GM10847 (cell line): ENCODE measurements around the gene MEX3B.

Experiments used
- POLR2A ChIP-seq: IDR thresholded peaks from 2 replicates; pipeline ENCODE4 v1.6.1; 2011; ENCODE audit not compliant: insufficient read length; ENCODE audit errors: extremely low read depth

Gene MEX3B

DNA sequence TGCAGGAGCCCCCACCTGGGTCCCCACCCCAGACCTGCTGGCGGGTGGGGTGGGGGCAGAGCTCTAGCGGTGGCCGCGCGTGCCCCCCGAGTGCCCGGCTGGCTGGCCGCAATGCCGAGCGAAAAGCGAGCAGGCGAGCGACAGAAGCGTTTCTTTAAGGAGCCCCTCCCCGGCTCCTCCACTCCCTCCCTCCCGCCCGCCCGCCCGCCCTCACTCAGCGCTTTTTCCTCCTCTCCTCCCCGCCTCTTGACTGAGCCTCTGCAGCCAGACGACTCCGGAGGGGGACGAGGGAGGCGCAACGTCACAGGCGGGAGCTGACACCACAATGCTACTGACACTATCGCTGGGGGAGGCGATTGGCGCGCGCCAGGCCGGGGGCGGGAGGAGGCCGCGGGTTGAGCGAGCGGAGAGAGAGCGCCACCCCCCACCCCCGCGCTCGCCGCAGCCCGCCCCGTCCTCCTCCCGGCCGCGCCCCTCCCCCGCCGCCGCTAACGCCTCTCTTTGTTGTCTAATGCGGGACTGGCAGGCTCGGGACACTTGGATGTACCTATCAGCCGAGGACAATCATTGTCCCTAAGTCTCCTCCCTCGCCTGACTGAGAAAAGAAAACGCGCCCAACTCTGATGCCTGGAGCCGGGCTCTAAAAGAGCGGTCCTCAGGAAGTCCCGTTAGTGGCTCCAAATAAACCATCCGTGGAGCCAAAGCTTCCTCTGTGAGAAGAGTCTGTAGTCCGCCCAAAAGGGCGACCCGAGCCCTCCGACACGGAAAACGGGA lies at the start of gene MEX3B:
Gene MEX3B (minus strand): TSS at position 127 of the 774 bp plus-strand sequence. CDS start 313 bp downstream, outside the sequence.
- TF ChIP-seq POLR2A, result no peak

- TF ChIP-seq POLR2A, result no peak
Measured at GRCh38 chr15:82093774-82094211, 48.0 kb upstream of the MEX3B start.

GRCh38 chr15:82093325-82093724 lies 47.5 kb upstream of the MEX3B start:
- TF ChIP-seq POLR2A, result no peak

- TF ChIP-seq POLR2A, result no peak
Measured at GRCh38 chr15:82091636-82092140, 45.9 kb upstream of the MEX3B start.

GRCh38 chr15:82086243-82086995 lies 40.6 kb upstream of the MEX3B start:
- TF ChIP-seq POLR2A, result no peak

DNA sequence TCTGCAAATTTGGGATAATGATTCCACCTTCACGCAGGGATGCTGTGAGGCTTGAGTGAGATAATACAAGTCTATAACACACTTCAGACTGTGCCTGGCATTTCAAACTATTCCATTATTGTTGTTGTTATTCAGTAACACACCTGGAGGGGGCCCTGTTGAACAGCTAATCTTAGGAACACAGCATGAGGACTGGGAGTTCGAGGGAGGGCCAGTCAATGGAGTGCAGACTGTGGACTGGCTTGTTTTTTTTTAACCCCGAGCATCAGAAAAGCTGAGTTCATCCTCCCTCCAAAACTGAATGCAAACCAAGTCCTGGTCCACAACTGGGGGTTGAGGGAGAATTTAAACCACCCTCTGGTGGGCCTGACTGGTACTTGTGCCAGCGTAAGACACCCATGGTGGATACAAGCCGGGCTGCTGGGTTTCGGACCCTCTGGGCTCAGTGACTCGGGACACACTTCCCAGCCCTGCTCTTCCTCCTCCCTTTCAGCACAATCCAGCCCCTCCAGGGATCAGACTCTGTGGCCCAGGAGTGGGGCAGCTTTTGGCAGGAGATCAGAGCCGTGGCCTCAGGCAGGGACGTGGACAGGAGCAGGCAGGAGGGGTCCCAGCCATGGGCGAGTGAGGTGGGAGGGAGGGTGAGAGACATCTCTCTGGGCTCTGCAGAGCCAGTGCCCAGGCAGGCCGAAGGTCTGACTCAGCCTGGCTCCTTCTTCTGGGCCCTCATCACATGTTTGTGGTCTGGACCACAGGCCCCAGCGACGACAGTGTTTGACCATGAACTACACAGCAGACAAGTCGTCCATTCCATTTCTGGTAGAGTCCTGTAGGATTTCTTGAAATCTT lies 36.3 kb upstream of the MEX3B start:
- no peak for TF ChIP-seq POLR2A

DNA sequence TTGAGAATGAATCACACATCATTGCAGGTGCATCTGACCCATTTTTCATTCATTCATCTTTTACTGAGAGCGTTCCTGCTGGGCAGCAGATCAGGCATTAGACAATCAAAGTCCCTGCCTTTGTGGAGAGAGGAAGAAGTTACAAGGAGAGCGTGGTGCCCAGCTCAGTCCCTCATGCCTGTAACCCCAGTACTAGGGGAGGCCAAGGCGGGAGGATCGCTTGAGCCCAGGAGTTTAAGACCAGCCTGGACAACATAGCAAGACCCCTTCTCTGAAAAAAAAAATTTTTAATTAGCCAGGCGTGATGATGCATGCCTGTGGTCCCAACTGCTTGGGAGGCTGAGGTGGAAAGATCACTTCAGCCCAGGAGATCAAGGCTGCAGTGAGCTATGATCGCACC lies 35.0 kb upstream of the MEX3B start:
- TF ChIP-seq POLR2A, result no peak

DNA sequence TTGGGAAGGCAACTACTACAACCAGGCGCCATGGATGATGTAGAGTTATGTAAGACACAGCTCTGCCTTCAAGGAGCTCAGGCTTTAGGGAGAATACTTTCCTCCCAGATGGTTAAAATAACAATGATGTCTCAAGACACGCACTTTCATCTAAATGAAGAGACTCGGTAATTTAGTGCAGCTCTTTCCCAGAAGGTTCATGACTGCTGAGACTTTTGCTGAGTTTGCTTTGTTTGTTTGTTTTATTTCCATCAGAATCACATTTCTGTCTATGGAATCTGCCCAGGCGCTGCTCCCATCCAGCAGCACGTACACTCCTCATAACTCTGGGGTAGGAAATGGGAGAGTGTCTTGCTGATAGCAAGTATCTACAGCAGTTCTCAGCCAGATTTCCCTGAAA lies 33.9 kb upstream of the MEX3B start:
- no peak for TF ChIP-seq POLR2A

GRCh38 chr15:82074610-82075009 lies 28.8 kb upstream of the MEX3B start:
- TF ChIP-seq POLR2A, result no peak

DNA sequence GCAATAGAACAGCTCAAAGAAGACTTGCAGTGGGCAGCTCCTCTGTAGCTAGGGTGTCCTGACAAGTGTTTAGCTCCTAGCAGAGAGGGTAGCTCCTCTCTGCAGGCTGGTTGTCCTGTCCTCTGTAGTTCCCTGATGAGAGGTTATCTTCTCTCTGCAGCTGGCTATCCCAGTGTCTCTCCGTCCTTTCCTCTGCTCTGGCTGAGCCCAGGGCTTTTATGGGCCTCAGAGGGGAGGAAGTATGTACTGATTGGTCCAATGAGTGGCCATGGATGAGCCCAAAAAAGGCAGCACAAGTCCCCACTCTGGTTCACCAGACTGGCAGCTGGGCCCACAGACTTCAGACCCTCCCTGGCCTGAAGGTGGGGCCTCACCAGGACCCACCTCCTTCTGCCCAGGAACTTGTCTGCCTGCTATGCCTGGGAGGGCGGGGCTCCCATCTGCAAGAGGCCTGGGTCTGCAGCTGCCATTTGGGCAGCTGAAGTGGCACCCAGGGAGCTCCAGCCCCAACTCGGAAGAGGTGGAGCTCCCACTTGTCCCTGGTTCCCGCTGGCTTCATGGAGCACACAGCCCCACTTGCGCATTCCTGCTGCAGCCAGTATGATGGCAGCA lies 27.2 kb upstream of the MEX3B start:
- TF ChIP-seq POLR2A, result no peak

DNA sequence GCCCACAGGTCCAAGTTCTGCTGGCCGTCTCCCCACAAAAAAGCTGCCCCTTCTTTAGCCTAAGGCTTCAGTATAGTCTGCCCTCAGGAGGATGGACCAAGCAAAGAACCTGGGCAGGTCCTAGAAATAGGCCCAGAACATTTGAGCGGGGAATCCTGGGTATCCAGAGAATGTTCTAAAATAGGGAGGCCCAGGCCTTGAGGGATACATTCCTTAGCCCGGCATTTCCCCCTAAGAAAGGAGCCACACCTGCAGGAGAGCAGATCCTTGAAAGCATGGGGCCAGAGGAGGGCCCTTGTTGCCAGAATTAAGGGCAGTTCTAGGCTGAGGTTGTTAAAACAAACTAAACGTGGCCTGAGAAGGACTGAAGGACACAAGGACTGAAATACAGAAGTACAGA lies 20.6 kb upstream of the MEX3B start:
- TF ChIP-seq POLR2A, result no peak

- no peak for TF ChIP-seq POLR2A
Measured at GRCh38 chr15:82064824-82065223, 19.0 kb upstream of the MEX3B start.

- no peak for TF ChIP-seq POLR2A
Measured at GRCh38 chr15:82062479-82063454, 16.9 kb upstream of the MEX3B start.

DNA sequence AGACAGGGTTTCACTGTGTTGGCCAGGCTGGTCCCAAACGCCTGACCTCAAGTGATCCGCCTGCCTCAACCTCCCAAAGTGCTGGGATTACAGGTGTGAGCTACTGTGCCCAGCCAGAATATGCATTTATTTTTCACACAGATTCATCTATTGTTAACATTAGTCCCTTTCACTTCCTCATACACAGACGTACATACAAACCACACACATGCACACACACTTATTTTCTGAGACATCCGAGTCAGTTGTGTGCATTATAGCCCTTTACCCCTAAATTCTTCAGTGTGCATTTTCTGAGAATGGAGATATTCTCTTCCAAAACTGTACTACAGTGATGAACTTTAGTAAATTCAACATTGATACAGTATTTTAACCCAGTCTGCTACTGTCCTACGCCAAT lies 15.0 kb upstream of the MEX3B start:
- no peak for TF ChIP-seq POLR2A
